DND-41 (cell line): Measurements from ENCODE around the gene RORB.

Experiments used
- ATAC-seq: fragments of 200-7000 bp; cut with Tn5 transposase; 3 replicates; pipeline ENCODE4 v1.9.1; 2021; ENCODE audit warnings: low read depth; ENCODE audit not compliant: insufficient read depth
- DNase-seq: peaks from one replicate; pipeline ENCODE4 v3.0.0-alpha.2; 2020
- H2AFZ ChIP-seq: 2 replicates; pipeline ENCODE4 v1.6.0; 2012; ENCODE audit warnings: low read depth, low read length
- H3K27ac ChIP-seq: 2 replicates; pipeline ENCODE4 v1.5.1; 2012; ENCODE audit warnings: low read length, inconsistent platforms
- H3K27me3 ChIP-seq: fragments of 200-600 bp; sonication (generic); 2 replicates; pipeline ENCODE4 v1.6.0; 2012; ENCODE audit warnings: low read length, mild to moderate bottlenecking, inconsistent platforms; ENCODE audit not compliant: insufficient read depth, poor library complexity
- H3K36me3 ChIP-seq: 2 replicates; pipeline ENCODE4 v1.5.1; 2012; ENCODE audit warnings: low read length, inconsistent platforms; ENCODE audit not compliant: insufficient read depth
- H3K4me1 ChIP-seq: 2 replicates; pipeline ENCODE4 v1.5.1; 2012; ENCODE audit warnings: mild to moderate bottlenecking, low read length; ENCODE audit not compliant: insufficient read depth
- H3K4me2 ChIP-seq: 2 replicates; pipeline ENCODE4 v1.6.0; 2012; ENCODE audit warnings: mild to moderate bottlenecking, moderate library complexity, low read length, inconsistent platforms; ENCODE audit not compliant: insufficient read depth
- H3K4me3 ChIP-seq, 2 experiments: fragments of 200-600 bp in 1 of 2; shearing (Covaris generic) in 1 of 2; 2 replicates each; pipeline ENCODE4 v1.5.1; 2012 to 2016; ENCODE audit warnings: inconsistent platforms in 2 of 2, low read length in 2 of 2, mild to moderate bottlenecking in 2 of 2, low read depth in 1 of 2, moderate library complexity in 1 of 2
- H3K79me2 ChIP-seq: 2 replicates; pipeline ENCODE4 v1.6.0; 2012; ENCODE audit warnings: low read length, inconsistent platforms; ENCODE audit not compliant: insufficient read depth
- H3K9ac ChIP-seq: 2 replicates; pipeline ENCODE4 v1.6.0; 2012; ENCODE audit warnings: low read depth, mild to moderate bottlenecking, inconsistent platforms, low read length, moderate library complexity
- H3K9me3 ChIP-seq: 2 replicates; pipeline ENCODE4 v1.5.1; 2012; ENCODE audit warnings: low read length, moderate library complexity, mild to moderate bottlenecking, inconsistent platforms; ENCODE audit not compliant: insufficient read depth, severe bottlenecking
- H4K20me1 ChIP-seq: 2 replicates; pipeline ENCODE4 v1.6.0; 2012; ENCODE audit warnings: low read length; ENCODE audit not compliant: insufficient read depth
- CTCF ChIP-seq: IDR thresholded peaks from 2 replicates; pipeline ENCODE4 v1.5.1; 2012; ENCODE audit warnings: borderline replicate concordance, low read length, moderate library complexity, mild to moderate bottlenecking; ENCODE audit not compliant: poor library complexity, severe bottlenecking; ENCODE audit errors: extremely low read depth
- EZH2 ChIP-seq: IDR thresholded peaks from 3 replicates; pipeline ENCODE4 v1.6.1; 2012; ENCODE audit warnings: borderline replicate concordance, low read depth, mild to moderate bottlenecking, moderate library complexity, low read length, inconsistent platforms; ENCODE audit not compliant: severe bottlenecking

RORB gene

GRCh38 chr9:74630228-74630627 lies 133.1 kb downstream of the RORB start:
- no peak overlapping the region for H2AFZ ChIP-seq
- TF ChIP-seq CTCF (no peak), EZH2 (no peak)
- no peak for DNase-seq
- peaks cover 58% of the 10 kb centered on the region for H3K36me3 ChIP-seq
- H3K27ac ChIP-seq: no peak overlapping the region
- no peak overlapping the region for H3K9ac ChIP-seq
- peaks cover 6% of the 10 kb centered on the region for H4K20me1 ChIP-seq
- H3K4me3 ChIP-seq: no peak overlapping the region
- H3K9me3 ChIP-seq: no peaks in the 10 kb centered on the region
- no peak for ATAC-seq
- no peaks in the 10 kb centered on the region for H3K4me1 ChIP-seq
- peaks cover 53% of the 10 kb centered on the region for H3K79me2 ChIP-seq
- H3K4me2 ChIP-seq: no peak overlapping the region
- no peaks in the 10 kb centered on the region for H3K27me3 ChIP-seq

GRCh38 chr9:74639112-74639511 lies 142.0 kb downstream of the RORB start:
- peaks cover 6% of the 10 kb centered on the region; the same call in 1 of the 2 replicates for H3K79me2 ChIP-seq
- no peaks in the 10 kb centered on the region; the same call in 1 of the 2 replicates for H4K20me1 ChIP-seq
- peaks cover 95% of the 10 kb centered on the region for H3K36me3 ChIP-seq
- H3K4me3 ChIP-seq: no peak overlapping the region
- H2AFZ ChIP-seq: no peak overlapping the region
- H3K9ac ChIP-seq: no peak overlapping the region
- TF ChIP-seq CTCF: no peak
- H3K27ac ChIP-seq: no peak overlapping the region
- ATAC-seq: no peak
- no peaks in the 10 kb centered on the region for H3K9me3 ChIP-seq
- H3K4me2 ChIP-seq: no peak overlapping the region
- H3K27me3 ChIP-seq: no peaks in the 10 kb centered on the region
- no peaks in the 10 kb centered on the region for H3K4me1 ChIP-seq
- DNase-seq: no peak

GRCh38 chr9:74642376-74642775 lies 145.2 kb downstream of the RORB start:
- no peak overlapping the region for H3K4me3 ChIP-seq
- peaks cover 93% of the 10 kb centered on the region for H3K36me3 ChIP-seq
- no peak overlapping the region for H3K9ac ChIP-seq
- H2AFZ ChIP-seq: no peak overlapping the region
- DNase-seq (no peak), ATAC-seq (no peak)
- H3K4me2 ChIP-seq: no peak overlapping the region
- H3K79me2 ChIP-seq: peaks cover 8% of the 10 kb centered on the region
- H3K27ac ChIP-seq: 0 out of 2 replicates have a peak overlapping the region, but pooled peaks have one; percentile 10
- no peaks in the 10 kb centered on the region; the same call in 1 of the 2 replicates for H4K20me1 ChIP-seq
- TF ChIP-seq CTCF: no peak
- H3K4me1 ChIP-seq: no peaks in the 10 kb centered on the region
- no peaks in the 10 kb centered on the region for H3K27me3 ChIP-seq
- no peaks in the 10 kb centered on the region for H3K9me3 ChIP-seq

GRCh38 chr9:74643303-74643923 lies 146.3 kb downstream of the RORB start:
- H3K27ac ChIP-seq: peak overlapping the region; percentile 54; the same call in 1 of the 2 replicates
- H3K36me3 ChIP-seq: peaks cover 94% of the 10 kb centered on the region
- peaks cover 8% of the 10 kb centered on the region for H3K79me2 ChIP-seq
- no peaks in the 10 kb centered on the region for H3K27me3 ChIP-seq
- ATAC-seq (no peak), DNase-seq (no peak)
- H3K9me3 ChIP-seq: no peaks in the 10 kb centered on the region
- H3K4me3 ChIP-seq: no peak overlapping the region
- no peak overlapping the region for H3K4me2 ChIP-seq
- H3K4me1 ChIP-seq: no peaks in the 10 kb centered on the region
- no peaks in the 10 kb centered on the region; the same call in 1 of the 2 replicates for H4K20me1 ChIP-seq
- H3K9ac ChIP-seq: no peak overlapping the region
- no peak overlapping the region for H2AFZ ChIP-seq
- no peak for TF ChIP-seq CTCF
- no peak for TF ChIP-seq EZH2
